Neural cell (in vitro differentiated cells): ENCODE results near the gene ST3GAL4.

Source experiments
- EZH2 ChIP-seq: fragments of 200-600, 300-800 bp; shearing (Covaris generic), sonication (generic); IDR thresholded peaks from 2 replicates; pipeline ENCODE4 v1.6.1; 2014; ENCODE audit warnings: antibody characterized with exemption, low read length, borderline replicate concordance, mild to moderate bottlenecking; ENCODE audit not compliant: insufficient read depth, poor library complexity, severe bottlenecking
- TF ChIP-seq, protein P1 (sequence below): fragments of 450-650 bp; IDR thresholded peaks from 2 replicates; pipeline ENCODE4 v1.5.1; 2014; ENCODE audit warnings: antibody characterized with exemption, mild to moderate bottlenecking, moderate library complexity; ENCODE audit not compliant: poor library complexity, severe bottlenecking

DNA sequence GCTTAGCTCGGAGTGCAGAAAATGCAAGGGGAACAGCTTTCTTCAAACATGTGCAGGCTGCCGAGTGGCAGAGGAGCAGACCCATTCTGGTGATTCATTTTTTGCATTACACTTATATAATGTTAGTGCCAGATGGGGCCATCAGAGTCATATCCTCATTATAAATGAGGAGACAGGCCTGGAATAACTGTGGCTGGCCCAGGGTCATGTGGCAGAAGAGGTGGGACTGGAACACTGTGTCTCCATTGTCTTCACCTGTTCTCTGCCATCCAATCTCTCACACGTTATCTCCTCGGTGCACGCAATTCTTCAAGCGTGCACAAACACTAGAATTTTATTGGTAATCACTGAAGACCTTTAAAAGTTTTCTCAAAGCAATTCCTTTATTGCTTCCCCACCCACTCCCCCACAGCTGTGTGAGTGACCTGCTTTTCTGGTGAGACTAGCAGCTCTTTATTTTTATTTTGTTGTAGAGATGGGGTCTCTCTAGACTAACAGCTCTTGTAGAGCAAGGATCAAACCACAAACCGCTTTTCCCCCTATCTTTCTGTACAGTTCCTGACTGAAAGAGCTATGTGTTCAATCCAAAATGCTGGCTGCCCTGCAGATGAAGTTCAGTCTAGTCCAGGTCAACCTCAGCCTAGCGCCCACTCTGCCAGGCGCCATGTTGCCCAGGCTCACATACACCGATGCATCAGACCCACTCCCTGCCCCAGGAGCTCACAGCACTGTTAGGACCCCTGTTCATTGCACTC lies 75.3 kb downstream of the ST3GAL4 start:
- TF ChIP-seq, protein P1, sequence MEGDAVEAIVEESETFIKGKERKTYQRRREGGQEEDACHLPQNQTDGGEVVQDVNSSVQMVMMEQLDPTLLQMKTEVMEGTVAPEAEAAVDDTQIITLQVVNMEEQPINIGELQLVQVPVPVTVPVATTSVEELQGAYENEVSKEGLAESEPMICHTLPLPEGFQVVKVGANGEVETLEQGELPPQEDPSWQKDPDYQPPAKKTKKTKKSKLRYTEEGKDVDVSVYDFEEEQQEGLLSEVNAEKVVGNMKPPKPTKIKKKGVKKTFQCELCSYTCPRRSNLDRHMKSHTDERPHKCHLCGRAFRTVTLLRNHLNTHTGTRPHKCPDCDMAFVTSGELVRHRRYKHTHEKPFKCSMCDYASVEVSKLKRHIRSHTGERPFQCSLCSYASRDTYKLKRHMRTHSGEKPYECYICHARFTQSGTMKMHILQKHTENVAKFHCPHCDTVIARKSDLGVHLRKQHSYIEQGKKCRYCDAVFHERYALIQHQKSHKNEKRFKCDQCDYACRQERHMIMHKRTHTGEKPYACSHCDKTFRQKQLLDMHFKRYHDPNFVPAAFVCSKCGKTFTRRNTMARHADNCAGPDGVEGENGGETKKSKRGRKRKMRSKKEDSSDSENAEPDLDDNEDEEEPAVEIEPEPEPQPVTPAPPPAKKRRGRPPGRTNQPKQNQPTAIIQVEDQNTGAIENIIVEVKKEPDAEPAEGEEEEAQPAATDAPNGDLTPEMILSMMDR: no peak
- TF ChIP-seq EZH2: no peak
